CD4-positive, alpha-beta T cell treated with Interleukin-15 for 1 hour (primary cell): ENCODE measurements around the gene MS4A18.

Experiments
- DNase-seq: peaks from one replicate; pipeline ENCODE4 v3.0.0-alpha.2; 2020

MS4A18 gene

GRCh38 chr11:60790726-60791125 lies 66.2 kb downstream of the MS4A18 start:
- no peak for DNase-seq

GRCh38 chr11:60791153-60791933 lies 66.8 kb downstream of the MS4A18 start:
- DNase-seq, result no peak

- no peak for DNase-seq
Observed at GRCh38 chr11:60792521-60792920, 68.0 kb downstream of the MS4A18 start.
